Fibroblast of mammary gland (primary cell): Measurements from ENCODE around the gene CCNT1.
"Not testable (repeated sequence)": the region's sequence is repeated elsewhere in the genome, so short reads cannot be mapped to it uniquely, and the experiment has no call there.

Experiments used
- DNase-seq: peaks from one replicate; pipeline ENCODE4 v3.0.0-alpha.2; 2010; ENCODE audit warnings: low read depth
- H3K4me3 ChIP-seq: 2 replicates; pipeline ENCODE4 v1.5.1; 2011; ENCODE audit warnings: low read depth, mild to moderate bottlenecking, low read length, moderate library complexity; ENCODE audit not compliant: control insufficient read depth
- CTCF ChIP-seq: conservative IDR thresholded peaks from 2 replicates; pipeline ENCODE4 v1.5.1; 2011; ENCODE audit warnings: low read depth, low read length, inconsistent platforms; ENCODE audit not compliant: control insufficient read depth, insufficient read depth

CCNT1 gene

GRCh38 chr12:48686037-48686595, 30.4 kb downstream of the CCNT1 start:
- no peak for DNase-seq
- no peak for TF ChIP-seq CTCF
- no peak overlapping the region for H3K4me3 ChIP-seq

- no peak for DNase-seq
- H3K4me3 ChIP-seq: no peak overlapping the region
- TF ChIP-seq CTCF: no peak
Observed at GRCh38 chr12:48683534-48683933, 33.0 kb downstream of the CCNT1 start.

GRCh38 chr12:48682927-48683326, 33.6 kb downstream of the CCNT1 start:
- peak overlapping the region; percentile 99 for H3K4me3 ChIP-seq
- no peak for DNase-seq
- no peak for TF ChIP-seq CTCF

- not testable (repeated sequence) for DNase-seq
- peak overlapping the region; percentile 99 for H3K4me3 ChIP-seq
Observed at GRCh38 chr12:48682533-48682905, 34.0 kb downstream of the CCNT1 start.

- no peak for TF ChIP-seq CTCF
- DNase-seq: peak; percentile 98
- peak within 1 kb of the TSS; percentile 99 for H3K4me3 ChIP-seq
Observed at GRCh38 chr12:48681710-48682532, 34.6 kb downstream of the CCNT1 start, which contains the start of gene KANSL2. Gene KANSL2, minus strand, starts transcription at chr12:48682238. Its CDS starts 606 bp downstream, at chr12:48681632.

- DNase-seq: peak; percentile 19
- TF ChIP-seq CTCF: no peak
- H3K4me3 ChIP-seq: peak overlapping the region; percentile 99
Observed at GRCh38 chr12:48681399-48681709, 35.2 kb downstream of the CCNT1 start.

GRCh38 chr12:48680861-48681260, 35.6 kb downstream of the CCNT1 start:
- peak overlapping the region; percentile 99 for H3K4me3 ChIP-seq
- no peak for TF ChIP-seq CTCF
- no peak for DNase-seq
